IMR-90 (cell line): ENCODE measurements around the gene C19orf47. TPM values are rescaled to one million over a fixed set of nuclear protein-coding genes. Genes with fewer than 3 reads are reported as not detected.

ENCODE experiments used
- ATAC-seq: fragments of 200-7000 bp; cut with Tn5 transposase; 2 replicates; pipeline ENCODE4 v1.9.1; 2020; ENCODE audit warnings: low read depth, mild to moderate bottlenecking, moderate library complexity
- BruUV-seq: library from RNA; stranded (reverse); fragments of 400-500 nt; replicated peaks from 2 replicates; lab custom pipeline; 2021; lab: Mats Ljungman, UMichigan
- CTCF ChIA-PET: fragments of 300-600 bp; formaldehyde crosslinking; extraction: SDS; loops from one replicate; lab custom pipeline; 2021; ENCODE audit warnings: antibody characterized with exemption; lab: Yijun Ruan, JAX
- POLR2A ChIA-PET: fragments of 300-600 bp; sonication (Branson Sonifier 250); formaldehyde crosslinking; loops from one replicate; lab custom pipeline; 2022; ENCODE audit warnings: antibody characterized with exemption; ENCODE audit not compliant: unreplicated experiment; lab: Charles Lee
- DNase-seq: peaks from one replicate; pipeline ENCODE4 v3.0.0; 2013
- H2AFZ ChIP-seq: replicated peaks from 2 replicates; pipeline ENCODE3; 2013; ENCODE audit warnings: low read length, mild to moderate bottlenecking; ENCODE audit not compliant: poor library complexity
- H2AK5ac ChIP-seq: 2 replicates; pipeline ENCODE4 v1.6.1; 2013; ENCODE audit warnings: low read depth, low read length, inconsistent platforms
- H2AK9ac ChIP-seq: replicated peaks from 2 replicates; pipeline ENCODE3; 2013; ENCODE audit warnings: mild to moderate bottlenecking, low read depth, low read length, moderate library complexity; ENCODE audit not compliant: poor library complexity
- H2BK120ac ChIP-seq: 2 replicates; pipeline ENCODE4 v1.6.1; 2013; ENCODE audit warnings: low read depth, low read length, inconsistent platforms
- H2BK15ac ChIP-seq: 3 replicates; pipeline ENCODE4 v1.6.1; 2013; ENCODE audit warnings: low read depth, low read length, inconsistent platforms
- H2BK20ac ChIP-seq: 2 replicates; pipeline ENCODE4 v1.6.1; 2013; ENCODE audit warnings: low read depth, mild to moderate bottlenecking, inconsistent platforms, low read length, moderate library complexity
- H2BK5ac ChIP-seq: 2 replicates; pipeline ENCODE4 v1.6.1; 2013; ENCODE audit warnings: mild to moderate bottlenecking, low read depth, low read length, inconsistent platforms; ENCODE audit not compliant: poor library complexity, severe bottlenecking
- H3K14ac ChIP-seq: replicated peaks from 2 replicates; pipeline ENCODE4 v1.6.1; 2013; ENCODE audit warnings: low read depth, low read length, inconsistent platforms
- H3K18ac ChIP-seq: 2 replicates; pipeline ENCODE4 v1.6.1; 2013; ENCODE audit warnings: low read depth, low read length, control low read depth
- H3K23ac ChIP-seq: 2 replicates; pipeline ENCODE4 v1.6.1; 2013; ENCODE audit warnings: low read depth, low read length, inconsistent platforms
- H3K27ac ChIP-seq: 2 replicates; pipeline ENCODE4 v1.5.1; 2013; ENCODE audit warnings: mild to moderate bottlenecking, control low read depth, low read length; ENCODE audit not compliant: insufficient read depth
- H3K27me3 ChIP-seq: 2 replicates; pipeline ENCODE4 v1.6.1; 2013; ENCODE audit warnings: low read length; ENCODE audit not compliant: control insufficient read depth, insufficient read depth
- H3K36me3 ChIP-seq: 2 replicates; pipeline ENCODE4 v1.6.1; 2013; ENCODE audit warnings: low read length, mixed read lengths; ENCODE audit not compliant: control insufficient read depth, insufficient read depth
- H3K4ac ChIP-seq: 2 replicates; pipeline ENCODE4 v1.6.1; 2013; ENCODE audit warnings: low read depth, low read length, inconsistent platforms
- H3K4me1 ChIP-seq: 2 replicates; pipeline ENCODE4 v1.6.1; 2013; ENCODE audit warnings: low read length, mixed read lengths; ENCODE audit not compliant: control insufficient read depth, insufficient read depth
- H3K4me2 ChIP-seq: 2 replicates; pipeline ENCODE4 v1.6.1; 2013; ENCODE audit warnings: low read depth, mild to moderate bottlenecking, control low read depth, low read length, moderate library complexity
- H3K4me3 ChIP-seq: 2 replicates; pipeline ENCODE4 v1.5.1; 2013; ENCODE audit warnings: low read depth, mild to moderate bottlenecking, control low read depth, low read length, moderate library complexity; ENCODE audit not compliant: insufficient read depth
- H3K56ac ChIP-seq: 2 replicates; pipeline ENCODE4 v1.6.1; 2013; ENCODE audit warnings: low read length, inconsistent platforms; ENCODE audit not compliant: insufficient read depth; ENCODE audit errors: extremely low read depth
- H3K79me1 ChIP-seq, 2 experiments: 2 replicates each; pipeline ENCODE4 v1.6.1; 2013; ENCODE audit warnings: low read length in 2 of 2, inconsistent platforms in 1 of 2, low read depth in 1 of 2
- H3K9ac ChIP-seq: 2 replicates; pipeline ENCODE4 v1.6.1; 2013; ENCODE audit warnings: low read depth, low read length, control low read depth
- H3K9me1 ChIP-seq: 2 replicates; pipeline ENCODE4 v1.6.1; 2013; ENCODE audit warnings: low read length, inconsistent platforms; ENCODE audit not compliant: insufficient read depth
- H3K9me3 ChIP-seq: 2 replicates; pipeline ENCODE4 v1.6.1; 2013; ENCODE audit warnings: low read length; ENCODE audit not compliant: control insufficient read depth, insufficient read depth
- H4K20me1 ChIP-seq: 2 replicates; pipeline ENCODE4 v1.6.1; 2013; ENCODE audit warnings: low read length, inconsistent platforms; ENCODE audit not compliant: insufficient read depth
- H4K5ac ChIP-seq: 2 replicates; pipeline ENCODE4 v1.6.1; 2013; ENCODE audit warnings: mild to moderate bottlenecking, low read depth, low read length, control low read depth
- H4K8ac ChIP-seq, 2 experiments: 2 replicates each; pipeline ENCODE4 v1.6.1; 2013; ENCODE audit warnings: low read depth in 2 of 2, low read length in 2 of 2, control low read depth in 1 of 2, inconsistent platforms in 1 of 2
- H4K91ac ChIP-seq: 2 replicates; pipeline ENCODE4 v1.6.1; 2013; ENCODE audit warnings: low read depth, low read length, inconsistent platforms; ENCODE audit not compliant: insufficient read depth
- CEBPB ChIP-seq: IDR thresholded peaks from 2 replicates; pipeline ENCODE4 v1.6.1; 2012; ENCODE audit warnings: low read depth, low read length, improper control_type of control experiment
- CHD1 ChIP-seq: IDR thresholded peaks from 2 replicates; pipeline ENCODE4 v1.6.1; 2012; ENCODE audit warnings: low read depth, low read length, improper control_type of control experiment
- CTCF ChIP-seq: conservative IDR thresholded peaks from 2 replicates; pipeline ENCODE4 v1.5.1; 2012; ENCODE audit warnings: mild to moderate bottlenecking, low read depth, low read length, improper control_type of control experiment
- ELK1 ChIP-seq: fragments of 150-350 bp; IDR thresholded peaks from 2 replicates; pipeline ENCODE4 v1.6.1; 2016; ENCODE audit warnings: low read depth, mild to moderate bottlenecking, low read length, moderate library complexity, borderline replicate concordance
- FOS ChIP-seq: fragments of 150-350 bp; IDR thresholded peaks from 2 replicates; pipeline ENCODE4 v1.6.1; 2016; ENCODE audit warnings: low read depth, low read length
- MAZ ChIP-seq: IDR thresholded peaks from 2 replicates; pipeline ENCODE4 v1.6.1; 2012; ENCODE audit warnings: low read depth, mild to moderate bottlenecking, low read length, improper control_type of control experiment, moderate library complexity, borderline replicate concordance
- NFE2L2 ChIP-seq: fragments of 150-350 bp; IDR thresholded peaks from 2 replicates; pipeline ENCODE4 v1.6.1; 2016; ENCODE audit warnings: low read depth, mild to moderate bottlenecking, low read length
- POLR2A ChIP-seq: IDR thresholded peaks from 2 replicates; pipeline ENCODE4 v1.6.1; 2012; ENCODE audit warnings: mild to moderate bottlenecking, low read depth, low read length
- RAD21 ChIP-seq: IDR thresholded peaks from 2 replicates; pipeline ENCODE4 v1.6.1; 2012; ENCODE audit warnings: low read length, improper control_type of control experiment
- RCOR1 ChIP-seq: IDR thresholded peaks from 2 replicates; pipeline ENCODE4 v1.6.1; 2012; ENCODE audit warnings: mild to moderate bottlenecking, low read length, improper control_type of control experiment; ENCODE audit not compliant: insufficient replicate concordance
- RFX5 ChIP-seq: IDR thresholded peaks from 2 replicates; pipeline ENCODE4 v1.8.0; 2012; ENCODE audit warnings: low read depth, mild to moderate bottlenecking, low read length, moderate library complexity
- SMC3 ChIP-seq: fragments of 150-350 bp; IDR thresholded peaks from 2 replicates; pipeline ENCODE4 v1.6.1; 2016; ENCODE audit warnings: low read depth, mild to moderate bottlenecking, antibody characterized with exemption, low read length, moderate library complexity
- WGBS, 2 experiments: methylation state at CpG; one replicate each; pipeline versions ENCODE4 v1.1.5 to v1.1.7; 2013; ENCODE audit warnings: missing lambda C conversion rate in 2 of 2; ENCODE audit not compliant: insufficient read length in 1 of 2; ENCODE audit errors: extremely low coverage in 2 of 2; 5-methylcytosine and 5-hydroxymethylcytosine counted together
- dilution Hi-C: fragments of 300-500 bp; cut with HindIII; formaldehyde crosslinking; loops from one replicate; pipeline ENCODE4 v1.14.3; 2018; ENCODE audit warnings: low sequenced_read_pairs; ENCODE audit not compliant: unreplicated experiment
- in situ Hi-C: fragments of 300-500 bp; cut with MboI; formaldehyde crosslinking; loops from 3 replicates; pipeline ENCODE4 v1.14.3; 2019; ENCODE audit warnings: low sequenced_read_pairs, inconsistent platforms, mixed read lengths
- intact Hi-C: fragments of 100-400 bp; cut with micrococcal nuclease; formaldehyde crosslinking; loops from 2 replicates; pipeline ENCODE4 v1.10.0; 2022
- polyA plus RNA-seq, 3 experiments: library from polyadenylated mRNA; depleted of rRNA; stranded (reverse); fragments of >200 nt; gene quantifications; 2 replicates each; pipeline ENCODE4 v1.2.3, GENCODE V29; 2012; ENCODE audit warnings: low replicate concordance in 1 of 3
- total RNA-seq: library from RNA; depleted of rRNA; stranded (reverse); fragments of >200 nt; gene quantifications from 2 replicates; pipeline ENCODE4 v1.2.3, GENCODE V29; 2012

C19orf47 gene
- total and polyA plus RNA-seq, 2 of the 4 experiments (the other 2 are of a cell fraction), result 3.6 to 16.3 TPM

GRCh38 chr19:40341601-40342482 lies 6.4 kb downstream of the C19orf47 start:
- no peaks in the 10 kb centered on the region for H3K4me1 ChIP-seq
- POLR2A ChIA-PET, result no interaction called here
- H3K4me3 ChIP-seq, result no peak overlapping the region
- no peak overlapping the region for H3K23ac ChIP-seq
- no peak overlapping the region for H2BK5ac ChIP-seq
- H2AK5ac ChIP-seq, result no peak overlapping the region
- peak overlapping the region in 1 of 2 experiments; percentile 51; a peak in 1 of 4 replicates for H4K8ac ChIP-seq
- H2AK9ac ChIP-seq, result no peak overlapping the region
- no peaks in the 10 kb centered on the region for H3K9me3 ChIP-seq
- no peak overlapping the region for H2BK15ac ChIP-seq
- H3K9me1 ChIP-seq, result peaks cover 13% of the 10 kb centered on the region
- no peak overlapping the region for H2BK120ac ChIP-seq
- H3K4ac ChIP-seq, result no peak overlapping the region
- H4K20me1 ChIP-seq, result peaks cover 4% of the 10 kb centered on the region
- H3K27me3 ChIP-seq, result no peaks in the 10 kb centered on the region
- in situ Hi-C loops, result no loop called here
- H2AFZ ChIP-seq, result peak overlapping the region; percentile 63
- dilution Hi-C loops, result no loop called here
- no peak overlapping the region for H3K18ac ChIP-seq
- H2BK20ac ChIP-seq, result no peak overlapping the region
- intact Hi-C loops, result no loop called here
- no peak overlapping the region for H4K5ac ChIP-seq
- H3K14ac ChIP-seq, result no peak overlapping the region
- ATAC-seq (peak; percentile 37), DNase-seq (no peak)
- H3K56ac ChIP-seq, result no peak overlapping the region
- no peak overlapping the region for H3K9ac ChIP-seq
- H3K36me3 ChIP-seq, result peaks cover 12% of the 10 kb centered on the region
- no TSS peak for BruUV-seq
- TF ChIP-seq POLR2A, result no peak
- TF ChIP-seq RAD21, result no peak
- no peak for TF ChIP-seq SMC3
- no peak for TF ChIP-seq MAZ
- no peak for TF ChIP-seq NFE2L2
- TF ChIP-seq CHD1, result no peak
- no peak for TF ChIP-seq ELK1
- no peak for TF ChIP-seq FOS
- TF ChIP-seq RFX5, result no peak
- TF ChIP-seq CTCF, result no peak
- no peak for TF ChIP-seq CEBPB
- no peak for TF ChIP-seq RCOR1
- H3K79me1 ChIP-seq, result peaks cover 28 to 54% of the 10 kb centered on the region in 2 experiments
- H4K91ac ChIP-seq, result no peak overlapping the region
- WGBS, 2 experiments, result 57% methylated on average over 2 of the region's 9 CpGs; no CpG with 5 or more reads in 1 of the 2 experiments
- H3K27ac ChIP-seq, result no peak overlapping the region
- no peak overlapping the region for H3K4me2 ChIP-seq
- CTCF ChIA-PET, result interaction anchor here (1.3 kb wide), 1 partner anchor 79 kb away, joined by 3 read pairs; no protein-coding TSS in a partner anchor
